GM18499 (cell line): ENCODE measurements around the gene SH3RF2.

Experiments
- ATAC-seq: cut with Tn5 transposase; IDR thresholded peaks from one replicate; pipeline ENCODE4 v1.9.1; 2021; ENCODE audit warnings: moderate number of reproducible peaks; ENCODE audit not compliant: insufficient read depth, unreplicated experiment

SH3RF2 gene

GRCh38 chr5:145920542-145921210, 15.7 kb upstream of the SH3RF2 start:
- ATAC-seq: no peak

- no peak for ATAC-seq
Observed at GRCh38 chr5:145921211-145921610, 15.2 kb upstream of the SH3RF2 start.

GRCh38 chr5:145922059-145922458, 14.3 kb upstream of the SH3RF2 start:
- ATAC-seq: no peak

- ATAC-seq: no peak
Observed at GRCh38 chr5:145923405-145923804, 13.0 kb upstream of the SH3RF2 start.

GRCh38 chr5:145924849-145925248, 11.5 kb upstream of the SH3RF2 start:
- no peak for ATAC-seq

GRCh38 chr5:145925353-145925752, 11.0 kb upstream of the SH3RF2 start:
- ATAC-seq: no peak

GRCh38 chr5:145925803-145926202, 10.6 kb upstream of the SH3RF2 start:
- ATAC-seq: no peak

GRCh38 chr5:145931718-145932117, 4.7 kb upstream of the SH3RF2 start:
- no peak for ATAC-seq

- ATAC-seq: no peak
Observed at GRCh38 chr5:145934276-145934675, 2.1 kb upstream of the SH3RF2 start.

- ATAC-seq: peak; percentile 74
Observed at GRCh38 chr5:145937432-145938250, 1.3 kb downstream of the SH3RF2 start.

GRCh38 chr5:145938776-145939539, 2.6 kb downstream of the SH3RF2 start:
- ATAC-seq: no peak

GRCh38 chr5:145939540-145940065, 3.2 kb downstream of the SH3RF2 start:
- no peak for ATAC-seq

- no peak for ATAC-seq
Observed at GRCh38 chr5:145941096-145941447, 4.7 kb downstream of the SH3RF2 start.

- no peak for ATAC-seq
Observed at GRCh38 chr5:145941448-145942130, 5.2 kb downstream of the SH3RF2 start.

- no peak for ATAC-seq
Observed at GRCh38 chr5:145942201-145942600, 5.8 kb downstream of the SH3RF2 start.

- no peak for ATAC-seq
Observed at GRCh38 chr5:145942749-145943148, 6.4 kb downstream of the SH3RF2 start.

GRCh38 chr5:145943674-145944121, 7.3 kb downstream of the SH3RF2 start:
- ATAC-seq: no peak

GRCh38 chr5:145944328-145944727, 8.0 kb downstream of the SH3RF2 start:
- ATAC-seq: no peak

- ATAC-seq: no peak
Observed at GRCh38 chr5:145945620-145946111, 9.3 kb downstream of the SH3RF2 start.
